ENCODE data around the gene DTX1.

DTX1 gene

DNA sequence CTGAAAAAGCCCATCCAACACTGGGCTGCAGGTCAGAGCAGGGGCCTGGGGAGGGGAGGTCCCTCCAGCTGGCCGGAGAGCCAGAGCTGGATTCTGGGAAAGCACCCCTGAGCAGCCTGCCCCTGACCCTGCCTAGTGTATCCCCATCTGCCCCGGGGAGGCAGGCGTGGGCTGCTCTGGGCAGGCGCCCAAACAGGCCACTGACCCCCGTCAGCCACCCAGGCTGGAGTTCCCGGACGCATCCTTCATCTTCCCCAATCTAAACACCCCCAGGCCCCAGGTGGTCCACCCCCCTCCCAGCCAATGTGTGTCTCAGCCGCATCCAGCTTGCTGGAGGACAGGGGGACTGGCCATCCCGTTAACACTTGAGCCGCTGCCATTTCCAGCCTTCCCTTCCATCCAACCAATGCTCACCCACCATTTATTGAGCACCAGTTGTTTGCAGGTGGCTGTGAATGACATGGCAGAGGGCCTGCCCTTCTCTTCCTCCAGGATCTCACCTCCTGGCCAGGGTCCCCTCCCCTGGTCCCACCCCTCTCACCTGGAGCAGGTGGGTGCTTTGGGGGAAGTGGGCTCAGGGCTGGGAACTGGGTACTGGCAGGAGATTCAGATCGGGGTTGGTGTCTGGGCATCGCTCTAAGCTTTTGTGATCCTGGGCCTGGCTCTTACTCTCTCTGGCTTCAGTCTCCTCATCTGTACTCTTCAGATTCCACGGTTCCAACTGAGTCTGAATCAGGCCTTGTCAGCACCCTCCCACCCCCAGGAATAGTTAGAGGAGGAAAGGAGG, 743 bp upstream of the DTX1 start:
- DNase-seq (ENCODE audit: low spot score): no peak

GRCh38 chr12:113056381-113056630, 224 bp upstream of the DTX1 start:
- DNase-seq (ENCODE audit: low spot score): no peak

DNA sequence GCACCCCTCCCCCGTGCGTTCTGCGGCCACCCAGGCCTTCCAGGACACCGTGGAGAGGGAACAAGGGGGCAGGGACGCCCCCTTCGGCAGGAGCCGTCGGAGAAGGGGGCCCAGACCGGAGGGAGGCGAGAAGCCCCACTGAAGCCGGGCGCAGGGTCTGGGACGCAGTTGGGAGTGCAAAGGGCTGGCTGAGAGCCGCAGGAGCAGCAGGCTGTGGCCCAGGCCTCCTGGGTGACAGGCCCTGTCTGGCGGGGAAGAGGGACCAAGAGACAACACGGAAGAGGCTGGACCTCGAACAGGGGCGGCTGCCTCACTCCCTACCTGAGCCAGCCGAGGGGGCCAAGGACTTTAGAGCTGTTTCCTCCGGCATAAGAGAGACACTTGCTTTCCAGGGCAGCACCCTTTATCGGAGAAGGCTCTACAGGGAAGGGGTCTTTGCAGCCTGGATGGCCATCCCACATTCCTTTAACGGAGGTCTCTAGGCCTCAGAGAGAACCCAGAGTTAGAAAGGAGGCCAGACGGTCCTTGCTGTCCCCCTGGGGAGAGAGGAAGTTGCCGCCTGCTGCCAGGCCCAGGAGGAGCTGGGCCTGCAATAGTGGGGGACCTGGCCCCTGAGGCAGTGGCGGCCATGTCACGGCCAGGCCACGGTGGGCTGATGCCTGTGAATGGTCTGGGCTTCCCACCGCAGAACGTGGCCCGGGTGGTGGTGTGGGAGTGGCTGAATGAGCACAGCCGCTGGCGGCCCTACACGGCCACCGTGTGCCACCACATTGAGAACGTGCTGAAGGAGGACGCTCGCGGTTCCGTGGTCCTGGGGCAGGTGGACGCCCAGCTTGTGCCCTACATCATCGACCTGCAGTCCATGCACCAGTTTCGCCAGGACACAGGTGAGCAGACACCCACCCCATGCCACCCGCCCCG, 1.3 kb downstream of the DTX1 start:
- DNase-seq (ENCODE audit: low spot score): no peak

DNA sequence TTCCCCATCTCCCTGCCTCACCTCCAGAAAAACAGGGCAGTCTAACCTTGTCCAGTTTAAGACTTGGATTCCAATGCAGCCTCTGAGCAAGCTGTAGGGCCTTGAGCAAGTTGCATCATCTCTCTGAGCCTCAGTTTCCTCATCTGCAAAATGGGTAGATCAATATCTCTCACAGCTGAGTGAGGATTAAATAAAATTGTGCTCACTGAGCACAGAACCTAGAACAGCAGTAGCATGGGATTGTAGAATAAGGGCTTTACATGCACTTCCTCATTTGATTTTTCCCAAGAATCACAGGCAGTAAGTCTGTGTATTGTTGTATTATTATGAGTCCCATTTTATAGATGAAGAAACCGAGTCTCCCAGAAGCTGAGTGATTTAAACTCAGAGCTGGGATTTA, 2.0 kb downstream of the DTX1 start:
- DNase-seq (ENCODE audit: low spot score): no peak

- DNase-seq (ENCODE audit: low spot score): no peak
Observed at GRCh38 chr12:113059071-113059595, 2.6 kb downstream of the DTX1 start.

DNA sequence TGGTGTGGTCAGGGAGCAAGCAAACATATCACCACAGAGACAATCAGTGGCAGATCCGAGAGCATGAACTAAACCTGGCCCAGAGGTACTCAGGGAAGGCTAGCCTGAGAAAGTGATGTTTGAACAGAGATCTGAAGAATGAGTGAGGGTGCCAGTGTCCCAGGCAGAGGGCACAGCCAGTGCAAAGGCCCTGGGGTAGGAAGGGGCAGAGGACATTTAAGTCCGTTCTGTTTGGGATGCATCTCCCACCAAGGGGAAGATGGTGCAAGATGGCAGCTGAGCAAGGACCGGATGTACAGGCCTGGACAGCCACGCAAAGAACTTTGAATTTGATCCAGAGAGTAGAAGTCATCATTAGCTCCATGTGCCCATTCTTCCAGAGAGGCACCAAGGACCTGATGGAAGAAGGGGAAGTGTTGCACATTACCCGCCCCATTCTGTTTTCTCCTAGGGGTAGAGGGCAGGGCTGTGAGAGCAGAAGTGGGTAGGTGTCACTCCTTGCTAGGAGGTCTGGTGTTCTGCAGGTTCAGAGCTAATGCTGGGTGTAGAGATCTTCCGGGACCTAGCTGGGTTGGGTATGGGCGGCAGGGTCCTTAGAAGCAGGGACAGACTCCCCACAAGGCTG, 3.9 kb downstream of the DTX1 start:
- no peak for DNase-seq (ENCODE audit: low spot score)

DNA sequence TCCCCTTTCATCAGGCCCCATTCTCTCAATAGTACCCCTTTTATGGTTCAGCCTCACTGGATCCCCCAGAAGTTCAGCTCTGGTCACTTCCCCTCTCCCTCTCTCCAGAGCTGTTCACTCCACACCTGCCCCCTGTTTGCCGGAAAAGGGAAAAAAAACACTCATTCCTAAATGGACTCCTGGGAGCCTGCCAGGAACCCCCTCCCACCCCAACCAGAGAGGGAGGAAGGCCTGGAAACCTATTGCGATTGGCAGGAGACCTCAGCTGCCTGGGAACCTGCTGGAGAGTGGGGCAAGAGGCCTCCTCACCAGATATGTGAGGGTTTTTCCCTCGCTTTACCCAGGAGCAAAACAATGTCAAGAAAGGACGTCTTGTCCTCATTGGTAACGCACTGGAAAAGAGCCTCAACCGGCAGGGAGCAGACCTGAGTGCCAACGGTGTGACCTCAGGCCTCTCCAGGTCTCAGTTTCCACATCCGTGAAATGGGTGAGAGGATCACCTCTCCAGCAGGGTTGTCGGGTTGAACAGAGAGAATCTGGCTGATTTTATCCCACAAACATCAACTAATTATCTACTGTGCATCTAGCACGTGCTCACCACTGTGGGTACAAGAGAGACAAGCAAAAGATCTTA, 4.6 kb downstream of the DTX1 start:
- no peak for DNase-seq (ENCODE audit: low spot score)

- no peak for DNase-seq (ENCODE audit: low spot score)
Observed at GRCh38 chr12:113062502-113063395, 6.2 kb downstream of the DTX1 start.

DNA sequence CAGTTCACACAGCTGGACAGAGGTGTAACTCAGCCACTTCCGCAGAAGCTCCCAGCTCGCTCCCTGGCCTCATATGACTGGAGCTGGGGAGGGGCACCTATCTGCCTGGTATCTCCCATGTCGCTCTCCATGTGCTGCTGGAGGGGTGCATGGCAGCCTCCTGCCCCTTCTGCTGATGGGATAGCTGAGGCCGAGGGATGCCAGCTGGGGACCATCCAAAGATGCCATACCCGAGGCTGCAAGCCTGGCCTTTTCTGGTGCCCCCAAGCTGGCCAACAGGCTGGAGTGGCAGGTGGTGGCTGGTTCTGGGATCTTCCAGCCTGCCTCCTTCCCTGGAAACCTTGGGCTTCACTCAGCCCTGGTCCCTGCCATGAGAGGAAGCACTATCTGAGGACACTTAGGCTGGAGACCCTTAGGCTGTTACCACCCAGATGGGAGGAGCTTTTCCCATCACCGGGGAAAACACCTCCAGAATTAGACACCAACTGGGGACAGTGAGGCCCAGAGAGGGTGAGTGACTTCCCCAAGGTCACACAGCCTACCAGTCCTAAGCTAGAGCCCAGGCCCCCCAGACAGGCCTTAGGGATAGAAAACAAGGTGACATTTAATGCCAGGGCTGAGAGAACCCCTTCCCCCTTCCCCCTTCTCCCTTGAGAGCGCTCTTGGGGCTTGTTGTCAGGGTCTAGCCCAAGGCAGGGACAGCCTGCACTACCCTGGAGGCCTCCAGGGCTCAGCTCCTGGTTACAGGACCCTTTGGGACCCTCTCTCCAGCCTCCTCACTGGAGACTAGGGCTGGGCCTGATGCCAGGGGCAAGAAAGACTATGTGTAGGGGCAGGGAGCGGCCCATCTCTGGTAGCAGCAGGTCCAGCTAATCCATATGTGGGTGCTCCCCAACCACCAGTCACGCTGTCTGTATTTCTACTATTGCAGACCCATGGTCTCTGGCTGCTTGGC, 7.1 kb downstream of the DTX1 start:
- no peak for DNase-seq (ENCODE audit: low spot score)

DNA sequence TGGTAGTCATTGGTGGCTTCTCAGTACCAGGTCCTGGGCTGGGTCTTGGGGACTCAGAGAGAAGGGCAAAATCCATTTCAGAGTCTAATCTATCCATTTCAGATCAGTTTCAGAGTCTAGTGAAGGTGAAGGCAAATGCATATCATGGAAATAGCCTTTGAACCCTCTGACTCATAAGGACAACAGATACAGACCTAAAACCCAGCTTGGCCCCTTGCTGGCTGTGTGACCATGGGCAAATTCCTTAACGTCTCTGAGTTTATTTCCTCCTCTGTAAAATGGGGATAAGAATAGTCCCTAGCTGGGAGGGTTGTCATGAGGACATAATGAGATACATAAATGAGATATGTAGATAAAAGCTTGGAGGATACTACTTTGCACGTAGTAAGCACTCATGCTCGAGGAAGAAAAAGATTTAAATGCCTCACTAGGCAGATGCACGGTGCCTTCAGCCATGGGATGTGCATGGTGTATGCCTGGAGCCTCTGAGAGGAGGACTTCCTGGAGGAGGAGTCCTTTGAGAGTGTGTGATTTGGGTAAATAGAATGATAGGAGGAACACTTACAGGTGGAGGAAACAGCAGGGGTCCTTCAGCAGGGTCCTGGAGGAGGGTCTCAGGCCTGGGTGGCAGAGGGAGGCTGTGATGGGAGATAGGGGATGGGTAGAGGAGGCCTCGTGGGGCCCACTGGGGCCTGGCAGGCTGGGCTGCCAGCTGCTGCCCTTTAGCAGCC, 8.0 kb downstream of the DTX1 start:
- no peak for DNase-seq (ENCODE audit: low spot score)

GRCh38 chr12:113065126-113066007, 8.8 kb downstream of the DTX1 start:
- DNase-seq (ENCODE audit: low spot score): no peak

DNA sequence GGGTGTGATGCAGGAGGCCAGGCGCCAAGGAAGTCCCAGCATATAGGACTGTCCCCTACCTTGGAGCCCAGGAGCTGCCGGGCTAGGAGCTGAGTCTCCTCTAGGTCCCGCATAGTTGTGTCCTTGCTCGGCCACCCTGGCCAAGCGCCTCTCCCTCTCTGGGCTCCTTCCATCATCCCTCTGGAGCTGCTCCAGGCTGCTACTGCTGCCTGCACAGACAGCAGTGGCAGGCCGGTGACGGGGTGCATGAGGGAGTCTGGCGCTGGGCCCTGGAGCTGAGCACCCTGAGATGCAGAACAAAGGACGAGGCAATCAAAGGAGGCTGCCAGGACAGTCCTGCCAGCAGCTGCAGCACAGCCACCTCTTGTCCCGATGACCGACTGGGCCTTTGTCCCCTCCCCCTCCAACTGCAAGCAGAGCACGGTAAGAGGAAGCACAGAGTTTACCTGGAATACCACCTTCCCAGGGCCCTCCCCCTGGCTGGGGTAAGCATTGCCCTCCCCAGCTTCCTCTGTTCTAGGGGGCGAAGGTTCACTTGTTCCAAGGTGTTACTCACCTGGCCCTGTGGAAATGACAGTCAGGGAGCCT, 10.4 kb downstream of the DTX1 start:
- no peak for DNase-seq (ENCODE audit: low spot score)

DNA sequence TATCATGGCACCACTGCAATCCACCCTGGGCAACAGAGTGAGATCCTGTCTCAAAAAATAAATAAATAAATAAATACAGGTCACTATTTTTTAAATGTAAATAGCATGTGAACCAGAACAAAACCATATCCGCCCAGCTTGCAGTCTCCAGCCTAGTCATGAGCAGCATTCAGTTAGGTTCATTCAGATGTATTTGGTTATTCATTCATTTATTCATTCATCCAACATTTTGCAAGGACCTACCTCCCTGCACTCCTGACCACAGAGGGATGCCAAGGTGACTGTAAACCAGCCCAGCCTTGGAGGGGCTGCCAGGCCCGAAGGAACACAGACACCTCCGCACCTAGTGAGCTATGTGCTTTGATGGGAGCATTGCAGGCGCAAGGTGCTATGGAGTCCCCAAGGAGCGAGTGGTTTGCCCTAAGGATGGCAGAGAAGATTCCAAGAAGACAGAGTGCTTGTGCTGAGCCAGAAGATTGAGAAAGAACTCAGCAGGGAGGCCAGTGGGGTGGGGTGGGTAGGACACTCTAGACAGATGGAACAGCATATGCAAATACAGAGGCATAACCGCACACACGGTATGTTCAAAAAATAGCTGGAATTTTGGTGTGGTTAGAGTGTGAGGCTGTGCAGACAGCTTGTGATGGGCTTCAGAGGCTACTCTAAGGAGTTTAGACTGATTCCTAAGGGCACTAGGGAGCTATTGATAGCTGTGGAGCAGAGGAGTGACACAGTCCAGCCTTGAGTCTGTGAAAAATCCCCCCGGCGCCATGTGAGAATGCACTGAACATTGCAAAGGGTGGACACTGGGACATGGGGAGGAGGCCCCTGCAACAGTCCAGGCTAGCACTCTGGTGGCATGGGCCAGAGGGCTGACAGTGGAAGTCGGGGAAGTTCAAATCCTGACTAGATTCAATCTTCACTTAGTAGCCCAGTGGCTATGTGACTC, 11.7 kb downstream of the DTX1 start:
- DNase-seq (ENCODE audit: low spot score): no peak

- no peak for DNase-seq (ENCODE audit: low spot score)
Observed at GRCh38 chr12:113069149-113069548, 12.6 kb downstream of the DTX1 start.

GRCh38 chr12:113069751-113070116, 13.2 kb downstream of the DTX1 start:
- no peak for DNase-seq (ENCODE audit: low spot score)

DNA sequence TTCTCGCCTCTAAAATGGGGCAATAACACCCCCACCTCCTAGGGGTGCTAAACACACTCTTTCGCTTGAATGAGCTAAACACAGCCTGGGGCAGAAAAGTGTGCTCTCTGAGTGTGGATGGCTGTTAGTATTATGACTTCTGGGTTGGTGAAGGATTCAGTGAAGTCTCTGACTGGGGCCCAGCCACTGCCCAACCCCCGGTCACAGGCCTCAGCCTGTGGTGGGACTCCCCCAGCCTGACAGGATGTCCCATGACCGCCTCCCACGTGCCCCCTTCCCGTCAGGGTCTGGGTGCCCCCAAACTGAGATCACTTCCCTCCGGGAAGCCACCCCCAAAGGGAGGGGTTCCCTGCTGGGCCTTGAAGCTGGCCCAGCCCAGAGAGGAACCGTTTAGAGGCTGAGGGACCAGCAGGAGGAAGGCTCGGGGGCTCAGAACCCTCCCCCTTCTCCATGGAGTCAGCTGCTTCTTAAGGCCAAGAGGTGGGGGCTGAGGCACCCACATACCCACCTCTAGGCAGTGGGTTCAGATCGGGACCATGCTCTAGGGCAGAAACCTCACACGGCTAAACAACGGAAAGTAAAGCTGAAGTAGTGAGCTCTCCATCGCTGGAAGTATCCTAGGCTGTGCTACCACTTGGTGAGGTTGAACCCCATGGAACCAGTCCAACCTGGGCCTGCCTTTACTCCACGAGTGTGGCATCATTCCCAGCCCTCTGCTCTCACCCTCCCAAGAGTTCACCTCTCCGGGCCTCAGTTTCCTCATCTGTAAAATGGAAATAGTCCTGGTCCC, 13.8 kb downstream of the DTX1 start:
- DNase-seq (ENCODE audit: low spot score): no peak
